ENCODE data around the gene PTPRN2. TPM values are rescaled to one million over a fixed set of nuclear protein-coding genes. Genes with fewer than 3 reads are reported as not detected.

The PTPRN2 gene
- total and polyA plus RNA-seq, 2 donors = 1.7 to 1.9 TPM

GRCh38 chr7:157538735-157539134, 1048.9 kb downstream of the PTPRN2 start:
- Histone ChIP-seq H3K36me3 (ENCODE audit: control insufficient read depth in 2 of 2, insufficient read depth in 2 of 2, low read length in 1 of 2) (no peaks in the 10 kb centered on the region), H3K4me1 (ENCODE audit: control insufficient read depth in 2 of 2, insufficient read depth in 2 of 2, low read length in 2 of 2) (no peaks in the 10 kb centered on the region), H3K4me3 (ENCODE audit: low read length in 2 of 2) (no peak overlapping the region), H3K9me3 (ENCODE audit: control insufficient read depth in 2 of 2, insufficient read depth in 1 of 2, low read length in 1 of 2) (no peaks in the 10 kb centered on the region), H3K27me3 (ENCODE audit: control insufficient read depth in 2 of 2, insufficient read depth in 1 of 2, low read length in 1 of 2) (peaks cover 0 to 3% of the 10 kb centered on the region in 2 donors), H3K27ac (ENCODE audit: low read depth in 1 of 2, low read length in 1 of 2) (no peak overlapping the region)
- WGBS = 98% methylated on average over 10 of the region's 10 CpGs
- DNase-seq (ENCODE audit: low read depth in 6 of 9, low spot score in 9 of 9) = no peak

DNA sequence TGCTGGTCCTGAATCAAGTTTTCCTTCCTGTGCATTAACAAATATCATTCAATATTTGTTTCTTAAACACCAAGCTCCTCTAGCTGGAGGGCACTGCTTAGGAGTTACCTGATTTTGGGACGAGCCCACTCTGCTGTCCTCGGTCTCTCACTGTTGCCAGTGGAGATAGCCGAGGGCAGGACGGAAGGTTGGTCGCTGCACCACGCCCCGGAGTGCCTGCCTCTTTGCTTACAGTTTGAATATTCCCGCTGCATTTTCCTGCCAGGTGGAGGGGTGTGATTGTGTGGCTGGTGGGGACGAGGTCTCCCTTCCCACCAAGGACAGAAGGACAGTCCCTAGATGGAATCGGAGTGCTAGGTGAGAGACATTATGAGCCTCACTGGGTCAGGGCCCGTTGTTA, 1049.3 kb downstream of the PTPRN2 start:
- Histone ChIP-seq H3K4me3 (ENCODE audit: low read length in 2 of 2) (no peak overlapping the region), H3K36me3 (ENCODE audit: control insufficient read depth in 2 of 2, insufficient read depth in 2 of 2, low read length in 1 of 2) (no peaks in the 10 kb centered on the region), H3K27me3 (ENCODE audit: control insufficient read depth in 2 of 2, insufficient read depth in 1 of 2, low read length in 1 of 2) (peaks cover 0 to 3% of the 10 kb centered on the region in 2 donors), H3K27ac (ENCODE audit: low read depth in 1 of 2, low read length in 1 of 2) (no peak overlapping the region), H3K9me3 (ENCODE audit: control insufficient read depth in 2 of 2, insufficient read depth in 1 of 2, low read length in 1 of 2) (no peaks in the 10 kb centered on the region), H3K4me1 (ENCODE audit: control insufficient read depth in 2 of 2, insufficient read depth in 2 of 2, low read length in 2 of 2) (no peaks in the 10 kb centered on the region)
- no peak for DNase-seq (ENCODE audit: low read depth in 6 of 9, low spot score in 9 of 9)
- WGBS = 95% methylated on average over 11 of the region's 11 CpGs

GRCh38 chr7:157537056-157537455, 1050.6 kb downstream of the PTPRN2 start:
- Histone ChIP-seq H3K4me3 (ENCODE audit: low read length in 2 of 2) (no peak overlapping the region), H3K36me3 (ENCODE audit: control insufficient read depth in 2 of 2, insufficient read depth in 2 of 2, low read length in 1 of 2) (no peaks in the 10 kb centered on the region), H3K4me1 (ENCODE audit: control insufficient read depth in 2 of 2, insufficient read depth in 2 of 2, low read length in 2 of 2) (no peaks in the 10 kb centered on the region), H3K27ac (ENCODE audit: low read depth in 1 of 2, low read length in 1 of 2) (no peak overlapping the region), H3K27me3 (ENCODE audit: control insufficient read depth in 2 of 2, insufficient read depth in 1 of 2, low read length in 1 of 2) (peaks cover 0 to 3% of the 10 kb centered on the region in 2 donors), H3K9me3 (ENCODE audit: control insufficient read depth in 2 of 2, insufficient read depth in 1 of 2, low read length in 1 of 2) (no peaks in the 10 kb centered on the region)
- no peak for DNase-seq (ENCODE audit: low read depth in 6 of 9, low spot score in 9 of 9)
- WGBS = 96% methylated on average over 5 of the region's 5 CpGs

DNA sequence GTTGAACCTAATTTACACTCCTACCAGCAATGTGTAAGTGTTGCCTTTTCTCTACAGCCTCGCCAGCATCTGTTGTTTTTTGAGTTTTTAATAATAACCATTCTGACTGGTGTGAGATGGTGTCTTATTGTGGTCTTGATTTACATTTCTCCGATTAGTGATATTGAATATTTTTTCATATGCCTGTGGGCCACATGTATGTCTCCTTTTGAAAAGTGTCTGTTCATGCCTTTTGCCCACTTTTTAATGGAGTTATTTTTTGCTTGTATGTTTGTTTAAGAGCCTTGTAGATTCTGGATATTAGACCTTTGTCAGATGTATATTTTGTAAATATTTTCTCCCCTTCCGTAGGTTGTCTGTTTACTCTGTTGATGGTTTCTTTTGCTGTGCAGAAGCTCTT, 1055.6 kb downstream of the PTPRN2 start:
- H3K4me3 ChIP-seq (ENCODE audit: low read length in 2 of 2) = no peak overlapping the region
- H3K4me1 ChIP-seq (ENCODE audit: control insufficient read depth in 2 of 2, insufficient read depth in 2 of 2, low read length in 2 of 2) = no peaks in the 10 kb centered on the region
- H3K27ac ChIP-seq (ENCODE audit: low read depth in 1 of 2, low read length in 1 of 2) = no peak overlapping the region
- H3K36me3 ChIP-seq (ENCODE audit: control insufficient read depth in 2 of 2, insufficient read depth in 2 of 2, low read length in 1 of 2) = no peaks in the 10 kb centered on the region
- DNase-seq (ENCODE audit: low read depth in 6 of 9, low spot score in 9 of 9) = no peak
- WGBS = 94% methylated on average over 3 of the region's 3 CpGs
- H3K9me3 ChIP-seq (ENCODE audit: control insufficient read depth in 2 of 2, insufficient read depth in 1 of 2, low read length in 1 of 2) = no peaks in the 10 kb centered on the region
- H3K27me3 ChIP-seq (ENCODE audit: control insufficient read depth in 2 of 2, insufficient read depth in 1 of 2, low read length in 1 of 2) = peaks cover 0 to 10% of the 10 kb centered on the region in 2 donors

DNA sequence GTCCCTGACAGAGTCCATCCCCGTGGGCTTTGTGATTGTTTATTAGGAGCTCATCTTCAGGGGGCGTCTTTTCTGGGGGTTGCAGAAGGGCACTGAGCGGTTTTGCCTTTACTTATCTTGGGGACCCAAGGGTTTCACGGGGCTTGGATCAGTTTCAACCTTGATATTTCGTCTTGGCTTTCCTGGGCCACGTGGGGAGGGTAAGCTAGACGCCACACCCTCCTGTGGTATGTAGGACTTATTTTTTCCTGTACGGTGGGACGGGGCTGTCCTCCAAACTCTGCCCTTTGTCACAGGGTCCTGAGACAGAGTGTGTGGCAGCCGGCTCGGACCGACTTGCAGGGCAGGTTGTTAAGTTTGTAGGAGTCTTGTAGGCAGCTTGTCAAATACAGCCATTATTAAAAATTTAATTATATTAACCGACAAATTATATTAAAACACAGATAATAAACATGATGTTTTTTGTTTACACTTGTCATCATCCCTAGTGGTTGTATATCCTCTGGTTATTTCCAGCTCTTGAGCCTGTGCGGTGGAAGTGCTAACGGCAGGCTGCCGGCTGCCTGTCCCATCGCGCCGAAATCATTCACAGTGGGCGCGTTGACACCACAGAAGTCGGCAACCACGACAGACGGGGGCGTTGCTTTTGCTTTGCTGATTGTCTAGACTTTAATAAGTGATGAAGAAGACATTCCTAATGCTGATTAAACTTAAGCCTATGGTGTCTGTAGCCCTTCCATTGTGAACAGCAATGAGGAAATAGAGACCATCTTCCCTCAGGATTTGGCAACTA, 1057.7 kb downstream of the PTPRN2 start:
- no peaks in the 10 kb centered on the region for H3K9me3 ChIP-seq (ENCODE audit: control insufficient read depth in 2 of 2, insufficient read depth in 1 of 2, low read length in 1 of 2)
- no peak for DNase-seq (ENCODE audit: low read depth in 6 of 9, low spot score in 9 of 9)
- H3K4me1 ChIP-seq (ENCODE audit: control insufficient read depth in 2 of 2, insufficient read depth in 2 of 2, low read length in 2 of 2) = no peaks in the 10 kb centered on the region
- no peaks in the 10 kb centered on the region for H3K36me3 ChIP-seq (ENCODE audit: control insufficient read depth in 2 of 2, insufficient read depth in 2 of 2, low read length in 1 of 2)
- H3K27ac ChIP-seq (ENCODE audit: low read depth in 1 of 2, low read length in 1 of 2) = no peak overlapping the region
- WGBS = 76% methylated on average over 25 of the region's 25 CpGs
- no peak overlapping the region for H3K4me3 ChIP-seq (ENCODE audit: low read length in 2 of 2)
- H3K27me3 ChIP-seq (ENCODE audit: control insufficient read depth in 2 of 2, insufficient read depth in 1 of 2, low read length in 1 of 2) = peaks cover 0 to 10% of the 10 kb centered on the region in 2 donors

DNA sequence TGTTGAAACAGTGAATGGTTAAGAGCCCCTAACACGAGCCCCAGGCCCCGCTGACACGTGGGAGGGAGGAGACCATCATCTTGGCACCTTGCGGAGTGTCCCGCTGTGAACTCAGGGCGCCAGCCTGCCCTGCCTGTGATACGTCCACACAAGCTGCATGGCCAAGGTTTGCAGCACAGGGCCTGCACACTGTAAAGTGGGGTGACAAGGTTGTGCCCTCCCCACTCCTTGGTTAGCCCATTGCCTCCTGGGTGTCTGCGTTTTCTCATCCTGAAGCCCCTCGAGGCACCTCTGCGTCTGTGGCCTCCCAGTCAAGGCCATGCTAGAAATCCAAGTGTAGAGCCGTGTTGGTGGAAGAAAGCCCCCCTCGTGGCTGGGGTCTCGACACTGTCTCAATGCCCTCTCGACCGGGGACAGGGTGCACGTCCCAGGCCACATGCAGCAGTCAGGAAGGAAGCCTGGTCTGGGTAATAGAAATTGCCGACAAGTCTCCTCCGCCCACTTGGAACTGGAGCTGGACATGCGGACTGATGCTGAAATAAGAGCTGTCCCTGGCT, 1058.8 kb downstream of the PTPRN2 start:
- H3K27me3 ChIP-seq (ENCODE audit: control insufficient read depth in 2 of 2, insufficient read depth in 1 of 2, low read length in 1 of 2) = peaks cover 0 to 7% of the 10 kb centered on the region in 2 donors
- no peaks in the 10 kb centered on the region for H3K36me3 ChIP-seq (ENCODE audit: control insufficient read depth in 2 of 2, insufficient read depth in 2 of 2, low read length in 1 of 2)
- no peak overlapping the region for H3K27ac ChIP-seq (ENCODE audit: low read depth in 1 of 2, low read length in 1 of 2)
- no peaks in the 10 kb centered on the region for H3K9me3 ChIP-seq (ENCODE audit: control insufficient read depth in 2 of 2, insufficient read depth in 1 of 2, low read length in 1 of 2)
- WGBS = 70% methylated on average over 19 of the region's 19 CpGs
- no peak overlapping the region for H3K4me3 ChIP-seq (ENCODE audit: low read length in 2 of 2)
- H3K4me1 ChIP-seq (ENCODE audit: control insufficient read depth in 2 of 2, insufficient read depth in 2 of 2, low read length in 2 of 2) = no peaks in the 10 kb centered on the region
- DNase-seq (ENCODE audit: low read depth in 6 of 9, low spot score in 9 of 9) = no peak

DNA sequence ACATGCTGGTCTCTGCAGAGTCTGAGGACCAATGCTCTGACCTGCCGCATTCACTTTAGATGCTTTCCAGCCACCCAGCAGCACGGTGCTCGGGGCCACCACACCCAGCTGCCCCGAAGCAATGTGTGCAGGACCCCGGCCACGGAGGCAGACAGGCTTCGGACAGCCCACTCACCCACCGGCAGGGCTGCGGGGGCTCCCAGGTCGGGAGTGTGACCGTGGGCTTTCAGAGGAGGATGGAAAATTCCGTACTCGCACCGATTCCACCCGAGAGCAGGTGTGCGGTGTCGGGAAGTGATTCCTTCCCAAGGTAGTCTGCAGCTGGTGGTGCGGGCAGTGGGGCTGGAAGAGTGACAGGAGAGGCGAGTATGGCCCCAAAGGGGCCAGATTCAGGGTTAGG, 1059.9 kb downstream of the PTPRN2 start:
- no peak overlapping the region for H3K4me3 ChIP-seq (ENCODE audit: low read length in 2 of 2)
- H3K9me3 ChIP-seq (ENCODE audit: control insufficient read depth in 2 of 2, insufficient read depth in 1 of 2, low read length in 1 of 2) = no peaks in the 10 kb centered on the region
- 95% methylated on average over 19 of the region's 19 CpGs for WGBS
- no peaks in the 10 kb centered on the region for H3K4me1 ChIP-seq (ENCODE audit: control insufficient read depth in 2 of 2, insufficient read depth in 2 of 2, low read length in 2 of 2)
- H3K36me3 ChIP-seq (ENCODE audit: control insufficient read depth in 2 of 2, insufficient read depth in 2 of 2, low read length in 1 of 2) = no peaks in the 10 kb centered on the region
- DNase-seq (ENCODE audit: low read depth in 6 of 9, low spot score in 9 of 9) = no peak
- H3K27ac ChIP-seq (ENCODE audit: low read depth in 1 of 2, low read length in 1 of 2) = no peak overlapping the region
- peaks cover 0 to 7% of the 10 kb centered on the region in 2 donors for H3K27me3 ChIP-seq (ENCODE audit: control insufficient read depth in 2 of 2, insufficient read depth in 1 of 2, low read length in 1 of 2)

DNA sequence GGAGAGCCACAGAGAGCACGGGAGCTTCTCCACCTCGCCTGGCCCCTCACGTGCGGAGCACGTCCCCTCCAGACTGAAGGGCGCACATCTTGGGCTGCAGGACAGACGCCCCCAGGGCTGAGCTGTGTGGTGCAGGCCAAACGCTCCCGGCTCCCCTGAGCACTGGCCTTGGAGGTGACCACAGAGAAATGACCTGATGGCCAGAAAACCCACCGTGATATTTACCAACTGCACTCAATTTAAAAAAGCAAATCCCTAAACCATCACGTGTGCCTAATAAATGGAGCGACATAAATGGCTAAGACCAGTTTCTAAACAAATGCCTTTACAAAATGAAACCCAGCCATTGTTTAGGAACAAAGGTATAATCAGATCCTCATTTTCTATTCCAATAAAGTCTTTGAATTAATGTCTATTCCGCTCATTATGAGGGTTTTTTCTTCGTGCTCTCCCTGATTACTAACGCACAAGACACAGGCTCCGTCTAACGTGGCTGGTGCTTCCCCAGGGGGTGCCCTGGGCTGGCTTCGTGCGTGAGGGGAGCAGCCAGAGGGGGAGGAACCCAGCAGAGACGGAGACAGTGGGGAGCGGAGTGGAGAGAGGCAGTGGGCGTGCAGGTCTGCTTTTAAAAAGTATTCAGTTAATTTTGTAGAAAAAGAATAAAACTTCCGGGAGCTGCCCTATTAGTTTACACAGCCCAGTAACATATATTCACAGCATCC, 1060.5 kb downstream of the PTPRN2 start:
- DNase-seq (ENCODE audit: low read depth in 6 of 9, low spot score in 9 of 9) = no peak

More for the DNA sequence above, 1060.5 kb downstream of the PTPRN2 start:
- H3K9me3 ChIP-seq (ENCODE audit: control insufficient read depth in 2 of 2, insufficient read depth in 1 of 2, low read length in 1 of 2) = no peaks in the 10 kb centered on the region
- no peaks in the 10 kb centered on the region for H3K36me3 ChIP-seq (ENCODE audit: control insufficient read depth in 2 of 2, insufficient read depth in 2 of 2, low read length in 1 of 2)
- H3K4me3 ChIP-seq (ENCODE audit: low read length in 2 of 2) = no peak overlapping the region
- 88% methylated on average over 23 of the region's 23 CpGs for WGBS
- H3K4me1 ChIP-seq (ENCODE audit: control insufficient read depth in 2 of 2, insufficient read depth in 2 of 2, low read length in 2 of 2) = no peaks in the 10 kb centered on the region
- H3K27ac ChIP-seq (ENCODE audit: low read depth in 1 of 2, low read length in 1 of 2) = no peak overlapping the region
- H3K27me3 ChIP-seq (ENCODE audit: control insufficient read depth in 2 of 2, insufficient read depth in 1 of 2, low read length in 1 of 2) = peaks cover 0 to 7% of the 10 kb centered on the region in 2 donors

Measured in thymus (tissue), 11 donors.